GM19452 (cell line): Measurements from ENCODE around the gene CEACAM4.
"Not testable (repeated sequence)": the region's sequence is repeated elsewhere in the genome, so short reads cannot be mapped to it uniquely, and the experiment has no call there.

Experiments used
- ATAC-seq: cut with Tn5 transposase; IDR thresholded peaks from one replicate; pipeline ENCODE4 v1.9.1; 2021; ENCODE audit not compliant: unreplicated experiment

CEACAM4 gene

GRCh38 chr19:41626877-41627276 lies at the start of gene CEACAM4:
Gene CEACAM4 (minus strand): TSS chr19:41627074. CDS start chr19:41626963, 111 bp downstream.
- no peak for ATAC-seq

- no peak for ATAC-seq
Observed at GRCh38 chr19:41671486-41671885, 44.6 kb upstream of the CEACAM4 start.

- no peak for ATAC-seq
Observed at GRCh38 chr19:41670755-41671154, 43.9 kb upstream of the CEACAM4 start.

- ATAC-seq: no peak
Observed at GRCh38 chr19:41668315-41668714, 41.4 kb upstream of the CEACAM4 start.

GRCh38 chr19:41666075-41666474 lies 39.2 kb upstream of the CEACAM4 start:
- no peak for ATAC-seq

- ATAC-seq: no peak
Observed at GRCh38 chr19:41657157-41657556, 30.3 kb upstream of the CEACAM4 start.

- not testable (repeated sequence) for ATAC-seq
Observed at GRCh38 chr19:41656756-41657155, 29.9 kb upstream of the CEACAM4 start.

- no peak for ATAC-seq
Observed at GRCh38 chr19:41652250-41652649, 25.4 kb upstream of the CEACAM4 start.

- ATAC-seq: no peak
Observed at GRCh38 chr19:41649827-41650226, 23.0 kb upstream of the CEACAM4 start.

GRCh38 chr19:41646589-41647204 lies 19.8 kb upstream of the CEACAM4 start:
- no peak for ATAC-seq

GRCh38 chr19:41641879-41642485 lies 15.1 kb upstream of the CEACAM4 start:
- ATAC-seq: no peak

GRCh38 chr19:41638641-41639081 lies 11.8 kb upstream of the CEACAM4 start:
- ATAC-seq: no peak

- no peak for ATAC-seq
Observed at GRCh38 chr19:41637484-41637883, 10.6 kb upstream of the CEACAM4 start.

- no peak for ATAC-seq
Observed at GRCh38 chr19:41627966-41628675, 1.2 kb upstream of the CEACAM4 start.

- no peak for ATAC-seq
Observed at GRCh38 chr19:41626278-41626677, 596 bp downstream of the CEACAM4 start.

- no peak for ATAC-seq
Observed at GRCh38 chr19:41624937-41625336, 1.9 kb downstream of the CEACAM4 start.

GRCh38 chr19:41624515-41624914 lies 2.4 kb downstream of the CEACAM4 start:
- ATAC-seq: no peak

- ATAC-seq: no peak
Observed at GRCh38 chr19:41623360-41623759, 3.5 kb downstream of the CEACAM4 start.

- ATAC-seq: no peak
Observed at GRCh38 chr19:41621654-41622053, 5.2 kb downstream of the CEACAM4 start.

- ATAC-seq: no peak
Observed at GRCh38 chr19:41621226-41621625, 5.6 kb downstream of the CEACAM4 start.

- ATAC-seq: no peak
Observed at GRCh38 chr19:41620171-41620570, 6.7 kb downstream of the CEACAM4 start.

GRCh38 chr19:41619018-41619556 lies 7.8 kb downstream of the CEACAM4 start:
- no peak for ATAC-seq
